ENCODE results near the gene CCNY.
"Not testable (repeated sequence)": the region's sequence is repeated elsewhere in the genome, so short reads cannot be mapped to it uniquely, and the experiment has no call there.

The CCNY gene

DNA sequence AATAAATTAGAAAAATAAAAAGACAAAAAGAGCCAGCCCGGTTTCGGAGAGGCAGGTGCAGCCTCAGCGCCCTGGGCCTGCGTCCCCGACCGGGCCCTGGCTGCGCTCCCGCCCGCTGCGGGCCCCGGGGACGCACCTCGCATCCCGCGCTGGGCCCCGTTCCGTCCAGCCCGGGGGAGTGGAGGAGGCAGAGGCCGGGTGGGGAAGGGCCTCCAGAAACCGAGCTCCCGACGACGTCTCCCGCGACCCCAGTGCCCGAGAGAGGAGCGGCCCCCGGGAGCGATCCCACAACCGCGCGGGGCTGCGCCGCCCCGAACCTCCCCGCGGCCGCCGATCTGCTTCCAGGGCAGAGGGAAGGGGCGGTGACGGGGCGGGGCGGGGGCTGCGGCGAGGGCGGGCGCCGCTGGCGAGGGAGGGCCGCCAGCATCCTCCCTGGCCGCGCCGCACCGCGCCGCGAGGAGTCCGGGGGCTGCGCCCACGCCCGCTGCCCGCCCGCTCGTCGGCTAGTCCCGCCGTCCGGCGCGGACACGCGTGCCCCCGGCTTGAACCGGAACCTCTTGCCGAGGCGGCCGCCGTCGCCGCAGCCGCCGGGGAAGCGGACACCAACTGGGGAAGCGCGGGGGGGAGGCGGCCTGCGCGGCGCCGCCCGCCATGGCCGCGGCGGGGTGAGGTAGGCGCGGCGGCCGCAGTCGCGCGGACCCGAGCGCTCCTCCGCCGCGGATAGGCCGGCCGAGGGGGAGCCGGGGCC is at the start of gene CCNY:
CCNY (plus strand) TSS at position 426 of the 748 bp plus-strand sequence. CDS start 545 bp downstream, outside the sequence.
- peak in 1 of 2 experiments; percentile 30 for DNase-seq (ENCODE audit: low read depth in 2 of 2)

- DNase-seq (ENCODE audit: low read depth in 2 of 2): no peak
These were observed 47.1 kb upstream of the CCNY start for GRCh38 chr10:35289198-35289597.

- DNase-seq (ENCODE audit: low read depth in 2 of 2): no peak
These were observed 41.8 kb upstream of the CCNY start for GRCh38 chr10:35294506-35294905.

DNA sequence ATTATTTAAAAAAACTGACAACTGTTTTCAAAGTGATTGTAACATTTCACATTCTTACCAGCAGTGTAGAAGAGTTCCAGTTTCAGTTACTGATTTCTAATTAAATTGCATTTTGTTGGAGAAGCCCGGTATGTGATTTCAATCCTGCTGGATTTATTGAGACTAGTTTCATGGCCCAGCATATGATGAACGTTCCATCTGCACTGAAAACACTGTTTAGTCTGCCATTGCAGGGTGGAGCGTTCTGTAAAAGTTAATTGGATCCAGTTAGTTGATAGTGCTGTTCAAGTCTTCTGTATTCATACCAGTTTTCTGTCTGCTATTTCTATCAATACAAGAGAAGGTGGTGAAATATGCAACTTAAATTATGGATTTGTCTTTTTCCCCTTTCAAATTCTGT is 37.3 kb upstream of the CCNY start:
- DNase-seq (ENCODE audit: low read depth in 2 of 2): no peak

GRCh38 chr10:35300063-35300699 is 36.1 kb upstream of the CCNY start:
- DNase-seq (ENCODE audit: low read depth in 2 of 2): peak; percentile 21 to 36

DNA sequence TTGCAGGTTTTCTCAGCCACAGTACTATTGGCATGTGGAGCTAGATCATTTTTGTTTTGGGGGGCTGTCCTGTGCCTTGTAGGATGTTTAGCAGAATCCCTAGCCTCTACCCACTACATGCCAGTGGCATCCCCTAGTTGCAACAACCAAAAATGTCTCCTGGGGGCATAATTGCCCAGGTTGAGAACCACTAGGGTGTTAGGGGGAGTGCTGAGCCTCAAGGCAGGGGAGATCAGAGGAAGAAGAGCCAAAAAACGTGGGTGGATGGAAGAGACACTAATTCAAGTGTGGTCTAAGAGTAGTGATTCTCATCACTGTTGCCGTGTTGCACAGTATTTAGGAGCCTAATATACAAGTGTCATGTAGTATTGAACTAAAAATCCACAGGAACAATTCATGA is 31.7 kb upstream of the CCNY start:
- DNase-seq (ENCODE audit: low read depth in 2 of 2): no peak

- no peak for DNase-seq (ENCODE audit: low read depth in 2 of 2)
These were observed 29.5 kb upstream of the CCNY start for GRCh38 chr10:35306852-35307251.

- no peak for DNase-seq (ENCODE audit: low read depth in 2 of 2)
These were observed 29.0 kb upstream of the CCNY start for GRCh38 chr10:35307297-35307696.

DNA sequence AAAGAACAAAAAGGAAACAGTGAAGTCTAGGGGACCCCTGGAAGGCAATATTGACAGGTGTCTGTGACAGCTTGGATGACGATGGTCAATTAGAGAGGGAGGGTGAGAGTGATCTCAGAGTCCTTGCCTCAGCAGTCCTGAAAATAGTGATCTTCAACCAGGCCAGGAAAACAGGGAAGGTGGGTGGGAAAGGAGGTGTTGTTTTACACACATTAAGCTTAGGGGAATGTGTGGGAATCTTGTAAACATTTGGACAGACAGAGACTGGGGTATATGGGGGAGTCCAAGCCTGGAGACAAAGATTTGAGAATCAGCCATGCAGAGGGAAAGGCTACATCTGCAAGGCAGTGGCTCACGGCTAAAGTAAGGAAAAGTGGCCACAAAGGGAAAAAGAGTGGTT is 27.5 kb upstream of the CCNY start:
- no peak for DNase-seq (ENCODE audit: low read depth in 2 of 2)

DNA sequence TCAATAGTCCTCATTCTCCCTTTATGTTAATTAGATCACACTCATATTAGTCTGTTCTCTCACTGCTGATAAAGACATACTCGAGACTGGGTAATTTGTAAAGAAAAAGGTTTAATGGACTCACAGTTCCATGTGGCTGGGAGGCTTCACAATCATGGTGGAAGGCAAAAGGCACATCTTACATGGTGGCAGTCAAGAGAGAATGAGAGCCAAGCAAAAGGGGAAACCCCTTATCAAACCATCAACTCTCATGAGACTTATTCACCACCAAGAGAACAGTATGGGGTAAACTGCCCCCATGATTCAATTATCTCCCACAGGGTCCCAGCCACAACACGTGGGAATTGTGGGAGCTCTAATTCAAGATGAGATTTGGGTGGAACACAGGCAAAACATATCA is 22.2 kb upstream of the CCNY start:
- DNase-seq (ENCODE audit: low read depth in 2 of 2): not testable (repeated sequence)

DNA sequence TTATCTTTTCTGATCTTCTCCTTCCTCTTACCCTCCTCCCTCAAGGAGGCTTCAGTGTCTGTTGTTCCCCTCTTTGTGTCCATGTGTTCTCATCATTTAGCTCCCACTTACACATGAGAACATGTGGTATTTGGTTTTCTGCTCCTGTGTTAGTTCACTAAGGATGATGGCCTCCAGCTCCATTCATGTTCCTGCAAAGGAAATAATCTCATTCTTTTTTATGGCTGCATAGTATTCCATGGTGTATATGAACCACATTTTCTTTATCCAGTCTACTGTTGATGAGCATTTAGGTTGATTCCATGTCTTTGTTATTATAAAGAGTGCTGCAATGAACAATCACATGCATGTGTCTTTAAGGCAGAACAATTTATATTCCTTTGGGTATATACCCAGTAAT is 21.1 kb upstream of the CCNY start:
- DNase-seq (ENCODE audit: low read depth in 2 of 2): not testable (repeated sequence)

DNA sequence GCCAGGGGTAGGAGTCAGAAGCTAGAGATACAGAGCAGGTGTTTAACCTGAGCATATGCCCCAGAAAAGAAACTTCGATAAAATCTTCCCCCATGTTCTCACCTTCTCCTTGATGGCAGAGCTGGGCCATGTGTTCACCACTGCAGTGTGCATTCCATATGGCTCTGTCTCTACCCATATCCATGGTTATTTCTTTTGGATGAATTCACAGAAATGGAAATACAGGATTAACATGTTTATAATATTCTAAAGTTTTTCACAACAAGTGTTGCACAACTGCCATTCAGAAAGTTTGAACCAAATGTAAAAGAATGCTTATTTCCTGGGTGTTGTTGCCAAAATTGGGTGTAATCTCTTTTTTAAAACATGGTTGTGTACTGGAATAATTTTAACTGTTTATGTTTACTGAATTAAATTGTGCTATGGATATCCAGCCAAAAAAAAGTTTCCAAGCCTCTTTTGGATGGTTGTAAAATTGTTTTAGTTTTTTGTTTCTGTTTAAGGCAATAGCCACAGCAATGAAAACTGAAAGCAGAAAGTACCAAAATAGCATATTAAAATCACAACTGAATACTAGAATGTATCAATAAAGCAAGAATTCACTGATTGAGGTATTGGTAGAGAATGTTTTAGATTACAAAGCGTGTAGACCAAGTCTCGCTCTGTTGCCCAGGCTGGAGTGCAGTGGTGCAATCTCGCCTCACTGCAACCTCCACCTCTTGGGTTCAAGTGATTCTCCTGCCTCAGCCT is 19.9 kb upstream of the CCNY start:
- DNase-seq (ENCODE audit: low read depth in 2 of 2): no peak

DNA sequence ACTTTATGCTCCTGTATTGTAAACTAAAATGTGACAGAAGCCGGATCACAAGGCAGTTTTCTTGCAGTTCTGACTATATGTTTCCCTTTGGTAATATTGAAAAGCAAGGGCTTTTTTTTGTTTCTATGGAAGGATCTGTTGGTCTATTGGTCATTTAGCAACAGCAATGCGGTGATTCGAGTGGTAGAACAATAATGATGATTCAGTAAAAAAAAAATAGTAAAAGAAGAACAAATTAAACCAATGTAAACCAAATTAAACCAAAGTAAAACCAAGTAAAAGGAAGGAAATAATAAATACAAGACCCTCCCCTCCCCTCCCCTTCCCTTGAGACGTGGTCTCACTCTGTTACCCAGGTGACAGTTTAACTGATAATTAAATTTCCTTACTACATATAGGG is 17.8 kb upstream of the CCNY start:
- DNase-seq (ENCODE audit: low read depth in 2 of 2): no peak

DNA sequence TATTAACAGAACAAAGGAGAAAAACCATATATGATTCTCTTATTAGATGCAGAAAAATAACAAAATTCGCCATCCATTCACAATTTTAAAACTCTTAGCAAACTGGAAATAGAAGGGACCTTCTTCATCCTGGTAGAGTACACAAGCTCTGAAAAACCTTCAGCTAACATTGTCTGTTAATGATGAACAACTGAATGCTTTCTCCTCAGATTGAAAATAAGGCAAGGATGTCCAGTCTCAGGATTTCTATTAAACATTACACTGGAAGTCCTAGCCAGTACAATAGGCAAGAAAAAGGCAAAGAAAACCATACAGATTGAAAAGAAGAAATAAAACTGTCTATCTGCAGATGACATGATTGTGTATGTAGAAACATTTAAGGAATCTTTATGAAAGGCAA is 16.0 kb upstream of the CCNY start:
- DNase-seq (ENCODE audit: low read depth in 2 of 2): no peak

- no peak for DNase-seq (ENCODE audit: low read depth in 2 of 2)
These were observed 13.7 kb upstream of the CCNY start for GRCh38 chr10:35322636-35323035.

DNA sequence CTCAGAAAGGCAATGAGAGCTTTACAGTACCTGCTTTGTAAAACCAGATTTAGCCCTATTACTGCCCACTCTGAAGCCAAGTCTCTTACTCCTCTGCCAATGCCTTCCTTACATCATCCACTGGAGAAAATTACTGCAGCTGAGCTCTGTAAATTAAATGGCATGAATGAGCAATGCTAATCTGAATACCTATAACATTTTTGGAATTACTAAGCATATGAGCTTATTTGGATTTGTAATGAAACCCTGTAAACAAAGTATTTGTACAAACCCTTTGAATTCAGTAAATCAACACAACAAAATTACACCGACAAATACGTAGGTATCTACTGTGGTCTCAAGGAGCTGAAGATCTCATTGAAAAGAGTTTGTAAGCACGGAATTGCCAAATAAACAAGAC is 12.1 kb upstream of the CCNY start:
- DNase-seq (ENCODE audit: low read depth in 2 of 2): no peak

GRCh38 chr10:35326466-35327235 is 9.7 kb upstream of the CCNY start:
- DNase-seq (ENCODE audit: low read depth in 2 of 2): no peak

DNA sequence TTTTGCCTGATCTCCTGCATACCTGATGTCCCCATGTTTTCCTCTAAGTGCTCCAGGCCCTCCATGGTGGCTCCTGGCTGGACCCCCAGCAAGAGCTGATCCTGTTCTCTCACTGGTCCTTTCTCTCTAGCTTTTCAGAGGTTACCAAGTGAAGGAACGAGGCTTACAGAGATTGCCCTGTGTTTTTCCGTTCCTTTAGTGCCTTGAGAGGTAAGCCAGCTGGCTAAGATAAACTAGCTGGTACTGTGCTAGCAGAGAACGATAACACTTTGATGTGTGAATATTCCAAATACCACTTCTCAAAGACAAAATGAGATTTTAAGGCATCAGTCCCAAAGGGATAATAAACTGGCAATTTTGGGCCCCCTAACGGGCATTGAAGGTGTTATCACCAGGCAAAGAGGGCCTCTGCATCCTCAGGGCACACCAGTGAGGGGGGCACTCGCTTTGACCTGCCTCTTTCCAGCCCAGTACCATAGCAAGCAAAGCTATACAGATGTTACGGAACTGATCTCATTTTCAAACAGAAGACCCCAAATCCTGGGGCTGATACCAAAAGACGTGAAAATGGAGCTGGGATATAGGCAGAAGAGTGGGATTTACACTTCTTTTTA is 8.4 kb upstream of the CCNY start:
- no peak for DNase-seq (ENCODE audit: low read depth in 2 of 2)

DNA sequence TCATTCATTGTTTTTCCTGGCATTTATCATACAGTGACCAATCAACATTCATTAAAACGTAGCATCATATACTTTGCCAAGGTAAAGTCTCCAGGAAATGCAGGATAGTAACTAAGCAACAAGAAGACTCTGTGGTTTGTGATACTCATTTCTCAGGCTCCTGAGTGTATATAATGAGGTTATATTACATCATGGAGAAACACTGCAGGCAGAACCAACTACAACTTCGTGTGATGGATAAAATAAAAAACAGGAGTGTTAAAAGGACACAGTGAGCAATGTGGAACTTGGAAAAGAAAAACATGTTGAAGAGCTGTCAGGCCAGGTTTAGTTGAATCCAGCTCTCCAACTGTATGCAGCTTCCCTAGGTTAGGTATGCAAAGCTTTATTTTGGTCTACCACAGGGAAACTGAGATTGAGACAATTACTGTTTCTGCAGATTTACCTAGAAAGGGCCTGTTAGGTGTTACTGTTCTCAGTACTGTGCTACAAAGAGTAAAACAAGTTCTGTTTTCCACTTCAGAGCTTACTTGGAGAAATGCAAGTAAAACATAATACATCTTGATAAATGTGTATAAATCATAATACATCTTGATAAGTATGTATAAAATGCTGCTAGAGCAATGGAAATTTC is 7.8 kb upstream of the CCNY start:
- DNase-seq (ENCODE audit: low read depth in 2 of 2): peak in 1 of 2 experiments; percentile 19

- DNase-seq (ENCODE audit: low read depth in 2 of 2): no peak
These were observed 6.8 kb upstream of the CCNY start for GRCh38 chr10:35329520-35329919.

Measured in fibroblast of skin of left biceps (primary cell).